Activated naive CD8-positive, alpha-beta T cell treated with anti-CD3 and anti-CD28 coated beads, Interleukin-2, amount 50 U/mL, for 16 hours (primary cell): ENCODE measurements around the gene SZT2.
"Not testable (repeated sequence)": the region's sequence is repeated elsewhere in the genome, so short reads cannot be mapped to it uniquely, and the experiment has no call there.

Experiments used
- DNase-seq: peaks from one replicate; pipeline ENCODE4 v3.0.0-alpha.2; 2020; ENCODE audit warnings: low read depth, low spot score

Gene SZT2

DNA sequence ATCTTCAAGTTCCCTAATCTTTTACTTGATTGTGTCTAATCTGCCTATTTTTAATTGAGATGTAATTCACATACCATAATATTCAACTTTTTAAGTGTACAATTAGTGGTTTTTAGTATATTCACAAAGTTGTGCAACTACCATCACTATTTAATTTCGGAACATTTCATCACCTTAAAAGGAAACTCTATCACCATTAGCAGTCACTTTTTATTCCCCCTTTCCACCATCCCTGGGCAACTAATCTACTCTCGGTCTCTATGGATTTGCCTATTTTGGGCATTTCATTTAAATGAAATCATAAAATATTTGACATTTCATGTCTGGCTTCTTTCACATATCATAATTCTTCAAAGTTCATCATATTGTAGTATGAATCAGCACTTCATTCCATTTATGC, 94.7 kb downstream of the SZT2 start:
- no peak for DNase-seq

DNA sequence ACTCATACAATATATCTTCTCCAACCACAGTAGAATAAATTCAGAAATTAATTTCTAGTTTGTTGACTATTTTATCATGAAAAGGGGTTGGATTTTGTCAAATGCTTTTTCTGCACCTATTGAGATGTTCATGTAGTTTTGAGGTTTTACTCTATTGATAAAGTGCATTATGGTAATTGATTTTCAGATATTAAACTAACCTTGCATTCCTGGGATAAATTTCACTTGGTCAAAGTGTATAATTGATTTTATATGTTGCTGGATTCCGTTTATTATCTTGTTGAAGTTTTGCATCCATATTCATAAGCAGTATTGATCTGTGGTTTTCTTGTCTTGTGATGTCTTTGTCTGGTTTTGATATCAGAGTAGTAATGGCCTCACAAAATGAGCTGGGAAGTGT, 98.5 kb downstream of the SZT2 start:
- no peak for DNase-seq

DNA sequence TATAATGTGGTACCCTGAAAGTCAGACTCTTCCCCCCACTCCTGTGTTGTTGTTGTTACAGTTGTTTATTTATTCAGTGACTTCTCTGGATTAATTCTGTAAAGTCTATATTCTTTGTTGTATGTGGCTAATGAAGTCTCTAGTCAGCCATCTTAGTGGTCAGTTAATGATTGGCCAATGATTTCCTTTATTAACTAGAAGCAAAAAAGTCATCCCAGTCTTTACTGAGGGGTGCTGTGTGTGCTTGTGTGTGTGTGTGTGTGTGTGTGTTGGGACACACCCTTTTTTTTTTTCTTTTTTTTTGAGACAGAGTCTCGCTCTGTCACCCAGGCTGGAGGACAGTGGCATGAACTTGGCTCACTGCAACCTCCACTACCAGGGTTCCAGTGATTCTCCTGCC, 101.4 kb downstream of the SZT2 start:
- DNase-seq = no peak

DNA sequence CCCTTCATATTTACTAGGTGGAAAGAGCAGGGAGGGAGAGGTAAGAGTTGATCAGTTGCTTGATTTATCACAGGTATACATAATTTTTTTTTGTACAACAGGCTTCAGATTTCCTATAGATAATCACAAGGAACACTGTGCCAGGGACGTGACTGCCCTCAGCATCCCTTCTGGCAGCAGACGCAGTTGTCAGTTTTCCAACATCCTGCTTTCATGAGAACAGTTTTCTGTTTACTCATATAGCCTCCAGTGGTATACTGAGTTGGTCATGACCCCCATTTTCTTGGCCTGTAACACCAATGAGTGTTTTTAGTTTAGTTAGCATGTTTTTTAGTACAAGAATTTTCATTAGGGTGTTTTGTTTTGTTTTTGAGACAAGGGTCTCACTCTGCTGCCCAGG, 103.1 kb downstream of the SZT2 start:
- DNase-seq = no peak

DNA sequence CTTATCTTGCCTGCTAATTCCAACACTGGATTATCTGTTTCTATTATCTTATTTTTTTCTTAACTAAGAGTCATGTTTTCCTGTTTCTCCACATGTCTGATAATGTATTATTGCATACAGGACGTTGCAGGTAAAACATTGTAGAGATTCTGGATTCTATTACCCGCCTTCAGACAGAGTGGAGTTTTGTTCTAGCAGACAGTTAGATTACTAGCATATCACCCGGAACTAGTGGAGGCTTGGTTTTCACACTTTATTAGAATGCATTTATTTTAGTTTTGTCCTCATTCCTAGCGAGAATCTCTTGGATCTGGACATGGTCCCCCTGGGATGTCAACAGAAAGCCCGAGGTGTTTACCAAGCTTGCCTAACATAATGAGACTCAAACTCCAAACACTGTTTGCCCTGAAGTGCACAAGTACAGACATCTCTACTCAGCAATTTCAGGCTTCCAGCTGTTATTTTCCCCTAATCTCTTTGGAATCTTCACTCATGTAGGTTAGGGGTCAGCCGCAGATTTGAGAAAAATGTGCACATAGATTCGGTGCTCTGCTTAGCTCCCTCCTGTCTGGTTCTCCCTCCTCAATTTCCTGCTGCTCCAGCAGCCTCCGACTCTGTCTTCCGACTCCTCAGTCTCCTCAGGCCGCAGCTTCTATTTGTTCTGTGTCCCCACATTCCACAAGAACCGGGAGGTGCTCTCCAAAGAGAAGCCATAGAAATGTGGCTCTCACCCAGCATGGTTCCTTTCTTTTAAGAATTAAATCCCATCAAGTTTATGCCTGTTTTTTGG, 104.2 kb downstream of the SZT2 start:
- no peak for DNase-seq

DNA sequence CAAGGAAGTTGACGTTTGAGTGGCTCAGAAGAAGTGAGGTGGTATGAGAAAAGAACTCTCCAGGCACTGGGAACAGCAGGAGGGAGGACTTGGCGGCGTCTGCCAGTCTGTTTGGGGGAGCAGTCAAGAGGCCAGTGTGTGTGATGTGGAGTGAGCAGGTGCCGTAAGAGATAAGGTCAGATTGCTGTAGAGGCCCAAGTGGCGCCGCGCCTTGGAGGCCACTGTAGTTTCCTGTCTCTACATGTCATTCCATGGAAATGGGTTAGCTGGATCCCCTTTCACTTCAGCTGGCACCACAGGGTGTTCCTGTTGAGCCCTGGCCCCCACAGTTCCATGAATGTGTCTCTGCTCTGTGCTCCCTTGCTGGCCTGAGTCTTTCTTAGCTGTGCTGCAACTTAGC, 105.5 kb downstream of the SZT2 start:
- no peak for DNase-seq

DNA sequence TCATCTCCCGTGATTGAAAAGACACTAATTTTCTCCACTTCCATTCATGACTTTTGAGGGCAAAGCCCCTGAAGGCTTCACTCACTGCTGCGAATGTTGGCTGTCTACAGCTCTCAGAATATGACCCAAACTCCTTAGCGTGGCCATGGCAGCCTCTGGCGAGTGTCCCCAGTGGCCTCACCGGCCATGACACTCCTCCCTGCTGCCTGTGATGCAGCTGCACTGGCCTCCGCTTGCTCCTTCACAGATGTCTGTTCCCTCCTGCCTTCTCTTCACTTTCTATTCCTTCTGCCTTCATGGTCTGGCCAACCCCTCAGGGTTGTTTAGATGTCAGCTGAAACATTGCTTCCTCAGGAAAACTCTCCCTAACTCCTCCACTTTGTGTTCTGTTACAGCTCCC, 110.2 kb downstream of the SZT2 start:
- DNase-seq = no peak

DNA sequence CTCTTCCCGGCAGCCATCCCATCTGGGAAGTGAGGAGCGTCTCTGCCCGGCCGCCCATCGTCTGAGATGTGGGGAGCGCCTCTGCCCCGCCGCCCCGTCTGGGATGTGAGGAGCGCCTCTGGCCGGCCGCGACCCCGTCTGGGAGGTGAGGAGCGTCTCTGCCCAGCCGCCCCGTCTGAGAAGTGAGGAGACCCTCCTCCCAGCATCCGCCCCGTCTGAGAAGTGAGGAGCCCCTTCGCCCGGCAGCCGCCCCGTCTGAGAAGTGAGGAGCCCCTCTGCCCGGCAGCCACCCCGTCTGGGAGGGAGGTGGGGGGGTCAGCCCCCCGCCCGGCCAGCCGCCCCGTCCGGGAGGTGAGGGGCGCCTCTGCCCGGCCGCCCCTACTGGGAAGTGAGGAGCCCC, 112.1 kb downstream of the SZT2 start:
- not testable (repeated sequence) for DNase-seq

DNA sequence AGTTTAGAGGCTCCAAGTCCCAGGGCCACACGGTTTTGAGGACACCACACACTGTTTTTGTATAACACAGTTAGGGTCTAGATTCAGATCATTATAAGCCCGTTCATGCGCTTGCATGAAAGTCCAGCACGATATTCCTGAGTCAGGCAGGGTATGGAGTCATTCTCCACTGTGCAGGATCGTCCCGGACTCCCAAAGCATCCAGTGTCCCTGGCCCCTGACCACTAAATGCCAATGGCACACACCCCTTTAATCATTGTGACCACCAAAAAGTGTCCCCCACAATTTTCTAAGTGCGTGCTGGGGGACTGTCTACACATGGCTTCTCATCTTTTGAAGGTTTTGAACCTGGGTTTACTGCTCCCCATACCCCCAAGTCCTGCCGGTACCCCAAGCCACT, 113.8 kb downstream of the SZT2 start:
- DNase-seq = no peak
